ENCODE results near the gene TMCC1. TPM values are rescaled to one million over a fixed set of nuclear protein-coding genes. Genes with fewer than 3 reads are reported as not detected.
A peak's percentile ranks its signal among the peaks of the same experiment; 100 is the strongest.
"Not testable (repeated sequence)": the region's sequence is repeated elsewhere in the genome, so short reads cannot be mapped to it uniquely, and the experiment has no call there.

Gene TMCC1
- total RNA-seq, 1 experiment from 2014 or later, result 20.8 TPM

DNA sequence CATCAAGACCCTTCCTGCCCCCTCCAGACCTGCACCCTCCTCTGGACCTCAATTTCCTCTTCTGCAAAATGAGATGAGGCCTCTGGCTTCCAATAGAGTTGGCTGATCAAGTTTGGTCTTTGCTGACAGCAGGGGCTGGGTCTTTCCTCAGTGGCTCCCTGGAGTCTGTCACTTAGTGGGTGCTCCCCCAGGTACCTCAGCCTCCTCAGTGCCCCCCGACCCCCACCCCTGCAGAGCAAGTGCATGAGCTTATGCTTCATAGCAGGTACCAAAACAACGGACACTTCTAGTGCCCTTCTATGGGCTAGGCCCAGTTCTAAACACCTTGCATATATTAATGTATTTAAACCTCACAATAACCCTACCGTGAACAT lies 280.2 kb downstream of the TMCC1 start:
- Histone ChIP-seq H3K27me3 (no peaks in the 10 kb centered on the region), H3K36me3 (no peaks in the 10 kb centered on the region), H3K9me3 (no peaks in the 10 kb centered on the region), H3K4me3 (no peak overlapping the region)
- no peak for DNase-seq

DNA sequence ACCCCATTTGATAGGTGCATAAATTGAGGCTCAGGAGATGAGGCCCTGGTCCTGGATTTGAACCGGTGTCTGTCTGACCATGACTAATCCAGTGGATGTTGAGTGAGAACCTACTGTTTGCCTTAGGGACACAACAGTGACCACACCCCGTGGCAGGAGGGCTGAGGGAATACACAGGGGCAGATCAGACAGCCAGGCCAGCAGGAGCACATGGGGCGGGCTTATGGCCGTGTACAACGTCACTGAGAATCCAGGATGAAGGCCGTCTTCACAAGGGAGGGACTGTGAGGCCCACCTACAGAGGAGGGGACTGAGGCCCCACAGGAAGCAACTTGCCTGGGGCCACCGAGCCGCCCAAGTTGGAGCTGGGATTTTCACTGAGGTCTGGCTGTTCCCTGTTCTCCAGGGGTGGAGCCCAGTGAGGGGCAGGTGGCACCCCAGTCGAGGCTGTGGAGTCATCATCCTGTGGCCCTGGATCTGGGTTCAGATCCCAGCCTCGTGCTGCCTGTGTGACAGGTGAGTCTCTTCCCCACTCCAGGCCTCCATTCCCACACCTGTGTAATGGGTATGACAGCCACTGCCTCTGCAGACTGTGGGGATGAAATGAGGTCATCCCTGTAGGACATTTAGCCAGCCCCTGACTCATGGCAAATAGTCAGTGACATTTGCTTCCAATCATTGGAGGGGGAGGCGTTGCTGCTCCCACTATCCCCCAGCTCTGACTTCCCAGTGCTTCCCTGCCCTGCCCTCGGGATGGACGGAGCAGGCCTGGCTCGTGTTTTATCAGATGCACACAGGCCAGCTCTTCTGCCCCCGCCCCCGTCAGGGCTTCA lies 280.8 kb downstream of the TMCC1 start:
- H3K4me3 ChIP-seq, result no peak overlapping the region
- no peak for DNase-seq

DNA sequence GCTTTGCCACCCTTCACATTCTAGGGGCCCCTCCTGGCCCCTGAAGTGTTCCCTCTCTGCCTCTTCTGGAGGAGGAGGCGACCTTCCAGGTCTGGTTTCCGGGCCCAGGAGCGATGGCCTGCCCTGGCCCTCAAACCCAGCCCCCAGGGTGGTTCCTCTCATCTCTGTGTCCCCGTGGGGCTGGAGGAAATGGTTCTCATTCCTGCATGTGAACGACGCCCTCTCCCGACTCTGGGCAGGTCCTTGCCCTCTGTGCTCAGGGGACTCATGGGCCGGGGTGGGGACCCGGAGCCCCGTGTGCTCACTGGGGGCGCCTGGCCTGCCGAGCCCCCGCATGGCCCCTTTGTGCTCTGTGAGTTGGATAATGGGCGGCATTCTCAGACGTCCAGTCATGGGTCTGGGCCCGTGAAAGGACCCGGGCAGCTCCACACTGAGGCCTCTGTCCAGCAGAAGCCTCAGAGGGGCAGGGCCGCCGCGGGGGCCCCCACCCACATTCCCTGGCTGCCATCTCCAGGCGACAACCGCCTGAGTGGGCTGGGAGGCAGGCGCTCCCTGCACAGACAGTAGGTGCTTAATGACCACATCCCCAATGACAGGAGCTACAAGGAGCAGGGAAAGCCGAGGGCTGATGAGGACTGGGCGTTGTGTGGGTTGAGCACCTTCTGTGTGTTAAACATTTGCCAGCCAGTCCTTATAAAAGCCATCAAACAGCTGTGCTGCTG lies 281.5 kb downstream of the TMCC1 start:
- DNase-seq, result no peak
- H3K4me3 ChIP-seq, result no peak overlapping the region
- no peaks in the 10 kb centered on the region for H3K27me3 ChIP-seq
- H3K9me3 ChIP-seq, result no peaks in the 10 kb centered on the region
- no peaks in the 10 kb centered on the region for H3K36me3 ChIP-seq

More for the DNA sequence above, 280.8 kb downstream of the TMCC1 start:
- H3K9me3 ChIP-seq, result no peaks in the 10 kb centered on the region
- no peaks in the 10 kb centered on the region for H3K27me3 ChIP-seq
- H3K36me3 ChIP-seq, result no peaks in the 10 kb centered on the region

DNA sequence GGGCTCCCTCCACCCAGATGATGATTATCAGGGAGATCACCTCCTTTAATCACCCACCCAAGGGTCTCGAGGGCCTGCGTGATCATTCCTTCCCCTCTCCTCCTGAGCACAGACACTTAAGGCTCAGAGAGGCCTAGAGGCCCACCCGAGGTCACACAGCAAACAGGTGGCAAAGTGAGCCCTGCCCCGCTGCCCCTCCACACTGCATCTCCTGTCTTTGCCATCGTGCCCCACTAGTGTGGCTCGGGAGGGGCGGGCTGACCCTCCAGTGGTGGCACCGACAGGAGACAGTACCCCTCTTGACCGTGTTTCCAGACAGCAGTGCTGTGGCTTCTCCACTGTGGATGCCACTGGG lies 282.1 kb downstream of the TMCC1 start:
- Histone ChIP-seq H3K9me3 (no peaks in the 10 kb centered on the region), H3K36me3 (no peaks in the 10 kb centered on the region), H3K4me3 (no peak overlapping the region), H3K27me3 (no peaks in the 10 kb centered on the region)
- DNase-seq, result no peak

DNA sequence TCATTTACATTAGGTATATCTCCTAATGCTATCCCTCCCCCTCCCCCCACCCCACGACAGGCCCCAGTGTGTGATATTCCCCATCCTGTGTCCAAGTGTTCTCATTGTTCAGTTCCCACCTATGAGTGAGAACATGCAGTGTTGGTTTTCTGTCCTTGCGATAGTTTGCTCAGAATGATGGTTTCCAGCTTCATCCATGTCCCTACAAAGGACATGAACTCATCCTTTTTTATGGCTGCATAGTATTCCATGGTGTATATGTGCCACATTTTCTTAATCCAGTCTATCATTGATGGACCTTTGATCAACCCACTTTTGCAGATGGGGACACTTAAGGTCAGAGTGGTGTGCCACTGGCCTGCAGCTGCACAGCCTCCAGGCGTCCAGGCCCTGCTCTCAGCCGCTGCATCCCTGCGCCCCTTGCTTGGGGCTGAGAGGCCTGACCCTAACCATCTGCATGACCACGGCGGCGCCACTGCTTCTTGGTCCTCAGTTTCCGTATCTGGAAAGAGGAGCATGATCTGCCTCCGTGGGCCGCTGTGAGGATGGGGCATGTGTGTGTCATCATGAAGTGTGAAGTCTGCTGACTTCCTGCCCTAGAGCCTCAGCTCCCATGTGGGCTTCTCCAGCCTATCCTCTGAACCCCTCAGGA lies 282.6 kb downstream of the TMCC1 start:
- H3K36me3 ChIP-seq, H3K27me3 ChIP-seq, H3K9me3 ChIP-seq, DNase-seq, H3K4me3 ChIP-seq: not testable (repeated sequence)

- H3K27me3 ChIP-seq, result no peaks in the 10 kb centered on the region
- H3K9me3 ChIP-seq, result no peaks in the 10 kb centered on the region
- H3K4me3 ChIP-seq, result no peak overlapping the region
- DNase-seq, result no peak
- H3K36me3 ChIP-seq, result no peaks in the 10 kb centered on the region
Observed at GRCh38 chr3:129610276-129610675, 283.2 kb downstream of the TMCC1 start.

DNA sequence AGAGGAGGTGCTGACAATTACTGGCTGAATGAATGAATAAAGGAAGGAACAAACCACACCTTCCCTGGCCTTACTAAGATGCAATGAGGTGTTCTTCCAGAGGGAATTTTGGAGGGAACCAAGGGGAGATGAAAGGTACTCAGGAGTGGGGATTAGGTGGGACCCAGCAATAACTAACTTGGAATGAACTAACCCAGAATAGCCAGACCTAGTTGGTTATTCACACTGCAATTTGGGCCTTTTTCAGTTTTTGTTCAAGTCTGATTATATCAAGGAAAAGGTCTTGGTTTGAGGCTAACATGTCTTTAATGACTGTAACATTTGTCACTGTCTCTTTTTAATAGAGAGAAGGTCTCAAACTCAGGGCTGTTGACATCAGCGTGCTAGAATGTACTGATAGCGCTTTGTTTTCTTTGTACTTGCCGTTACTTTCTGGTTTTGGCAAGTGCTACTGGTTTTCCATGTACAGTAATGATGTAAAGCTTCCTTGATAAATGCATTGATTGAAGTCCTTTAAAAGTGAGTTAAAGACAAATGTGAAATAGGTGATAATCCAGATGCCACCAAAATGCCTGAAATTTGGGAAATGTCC lies 283.8 kb downstream of the TMCC1 start:
- DNase-seq, result no peak

DNA sequence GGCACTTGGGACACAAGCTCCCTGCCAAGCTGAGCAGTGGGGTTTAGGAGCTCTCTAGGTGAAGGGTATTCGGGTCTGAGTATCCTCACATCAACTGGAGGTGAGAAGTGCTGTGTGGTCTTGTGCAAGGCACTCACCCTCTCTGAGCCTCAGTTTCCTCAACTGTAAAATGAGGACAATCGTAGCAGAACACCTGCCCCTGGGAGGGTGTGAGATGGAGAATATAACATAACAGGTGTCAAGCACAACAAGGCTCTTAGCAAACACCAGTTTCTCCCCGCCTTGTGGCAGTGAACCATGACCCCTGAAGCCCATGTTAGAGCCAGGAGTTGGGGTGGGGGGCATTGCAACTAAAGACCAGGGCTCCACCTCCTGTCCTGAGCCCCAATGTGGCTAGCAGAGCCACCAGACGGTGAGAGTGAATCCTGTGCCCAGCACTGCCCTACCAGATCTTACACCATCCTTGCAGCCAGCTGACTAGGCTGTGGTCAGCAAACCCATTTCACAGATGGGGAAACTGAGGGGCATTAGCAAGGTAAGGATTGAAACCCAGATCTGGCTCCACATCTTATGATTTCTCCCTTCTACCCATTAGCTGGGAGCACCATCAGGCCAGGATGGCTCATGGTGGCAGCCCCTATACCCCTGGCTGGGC lies 284.4 kb downstream of the TMCC1 start:
- H3K27me3 ChIP-seq, result no peaks in the 10 kb centered on the region
- H3K9me3 ChIP-seq, result no peaks in the 10 kb centered on the region
- H3K36me3 ChIP-seq, result no peaks in the 10 kb centered on the region
- no peak overlapping the region for H3K4me3 ChIP-seq
- DNase-seq, result no peak

More for the DNA sequence above, 283.8 kb downstream of the TMCC1 start:
- no peaks in the 10 kb centered on the region for H3K36me3 ChIP-seq
- H3K4me3 ChIP-seq, result no peak overlapping the region
- no peaks in the 10 kb centered on the region for H3K9me3 ChIP-seq
- H3K27me3 ChIP-seq, result no peaks in the 10 kb centered on the region

- peak; percentile 44 for DNase-seq
- Histone ChIP-seq H3K9me3 (no peaks in the 10 kb centered on the region), H3K27me3 (no peaks in the 10 kb centered on the region), H3K36me3 (no peaks in the 10 kb centered on the region), H3K4me3 (no peak overlapping the region)
Observed at GRCh38 chr3:129608087-129608935, 285.2 kb downstream of the TMCC1 start.

GRCh38 chr3:129607391-129608068 lies 286.0 kb downstream of the TMCC1 start:
- no peaks in the 10 kb centered on the region for H3K9me3 ChIP-seq
- H3K27me3 ChIP-seq, result no peaks in the 10 kb centered on the region
- DNase-seq, result no peak
- no peaks in the 10 kb centered on the region for H3K36me3 ChIP-seq
- peak overlapping the region; percentile 44 for H3K4me3 ChIP-seq

DNA sequence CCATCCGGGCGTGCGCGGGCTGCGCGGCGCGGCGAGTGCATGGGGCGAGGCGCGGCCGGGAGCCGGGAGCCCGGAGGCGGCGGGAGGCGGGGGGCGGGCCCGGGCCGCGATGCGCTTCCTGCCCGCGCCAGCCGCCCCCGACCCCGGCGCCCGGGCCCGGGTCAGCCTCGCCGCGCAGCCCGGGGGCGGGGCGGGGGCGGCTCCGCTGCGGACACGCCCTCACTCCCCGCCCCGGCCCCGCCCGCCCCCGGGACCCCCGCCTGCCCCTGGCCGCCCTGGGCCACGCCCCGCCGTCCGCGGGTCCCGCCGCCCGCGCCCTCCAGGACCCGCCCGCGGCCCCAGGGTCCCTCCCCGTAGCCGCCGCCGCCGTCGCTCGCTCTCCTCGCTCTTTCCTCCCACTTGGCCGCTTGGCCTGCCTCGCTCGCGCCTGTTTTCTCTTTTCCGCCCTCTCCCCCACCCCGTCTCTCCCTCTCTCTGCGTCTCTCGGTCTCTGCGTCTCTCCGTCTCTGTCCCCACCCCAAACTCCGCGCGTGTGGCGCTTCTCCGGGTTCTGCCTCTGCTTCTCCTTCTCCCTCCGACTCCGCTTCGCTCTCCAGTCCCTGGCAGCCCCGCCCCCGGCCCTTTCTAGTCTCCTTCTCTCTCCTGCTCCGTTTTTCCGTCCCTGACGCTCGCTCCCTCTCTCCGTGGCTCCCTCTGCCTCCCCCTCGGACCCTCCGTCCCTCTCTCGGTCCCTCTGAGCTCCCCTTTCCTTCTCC lies 286.7 kb downstream of the TMCC1 start, which contains the start of gene PLXND1:
Gene PLXND1 (minus strand): TSS at position 41 of the 755 bp plus-strand sequence. CDS start 37 bp downstream, at position 4.
- Histone ChIP-seq H3K4me3 (peak within 1 kb of the TSS; percentile 61), H3K27me3 (no peaks in the 10 kb centered on the region), H3K9me3 (no peaks in the 10 kb centered on the region), H3K36me3 (no peaks in the 10 kb centered on the region)
- peak; percentile 80 for DNase-seq

DNA sequence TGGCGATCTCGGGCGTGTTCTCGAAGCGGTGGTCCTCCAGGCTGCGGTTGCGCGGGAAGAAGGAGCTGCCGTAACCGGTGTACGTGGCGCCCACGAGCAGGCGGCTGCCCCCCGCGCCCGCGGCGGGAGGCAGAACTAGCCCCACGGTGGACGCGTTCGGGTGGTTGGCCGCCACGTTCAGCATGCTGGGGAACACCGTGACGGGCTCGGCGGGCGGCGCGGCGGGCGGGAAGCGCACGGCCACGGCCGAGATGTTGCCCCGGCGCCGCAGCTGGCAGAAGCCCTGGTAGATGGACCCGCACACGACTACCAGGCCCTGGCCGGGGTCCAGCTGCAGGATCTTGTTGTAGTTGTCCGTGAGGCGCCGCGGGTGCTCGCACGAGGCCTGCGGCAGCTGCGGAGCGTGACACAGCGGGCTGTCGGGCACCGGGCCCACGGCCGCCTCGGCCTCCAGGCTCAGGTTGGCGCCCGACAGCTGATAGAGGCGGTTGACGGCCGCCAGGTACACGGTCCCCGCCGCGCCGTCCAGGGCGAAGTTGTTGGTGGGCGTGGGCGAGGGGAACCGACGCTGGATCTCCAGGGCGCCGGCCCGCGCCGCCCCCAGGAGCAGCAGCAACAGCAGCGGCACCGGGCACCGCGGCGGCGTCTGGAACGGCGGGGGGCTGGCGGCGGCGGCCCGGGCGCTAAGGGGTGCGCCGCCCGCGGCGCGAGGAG lies 287.4 kb downstream of the TMCC1 start:
- peak; percentile 73 for DNase-seq

DNA sequence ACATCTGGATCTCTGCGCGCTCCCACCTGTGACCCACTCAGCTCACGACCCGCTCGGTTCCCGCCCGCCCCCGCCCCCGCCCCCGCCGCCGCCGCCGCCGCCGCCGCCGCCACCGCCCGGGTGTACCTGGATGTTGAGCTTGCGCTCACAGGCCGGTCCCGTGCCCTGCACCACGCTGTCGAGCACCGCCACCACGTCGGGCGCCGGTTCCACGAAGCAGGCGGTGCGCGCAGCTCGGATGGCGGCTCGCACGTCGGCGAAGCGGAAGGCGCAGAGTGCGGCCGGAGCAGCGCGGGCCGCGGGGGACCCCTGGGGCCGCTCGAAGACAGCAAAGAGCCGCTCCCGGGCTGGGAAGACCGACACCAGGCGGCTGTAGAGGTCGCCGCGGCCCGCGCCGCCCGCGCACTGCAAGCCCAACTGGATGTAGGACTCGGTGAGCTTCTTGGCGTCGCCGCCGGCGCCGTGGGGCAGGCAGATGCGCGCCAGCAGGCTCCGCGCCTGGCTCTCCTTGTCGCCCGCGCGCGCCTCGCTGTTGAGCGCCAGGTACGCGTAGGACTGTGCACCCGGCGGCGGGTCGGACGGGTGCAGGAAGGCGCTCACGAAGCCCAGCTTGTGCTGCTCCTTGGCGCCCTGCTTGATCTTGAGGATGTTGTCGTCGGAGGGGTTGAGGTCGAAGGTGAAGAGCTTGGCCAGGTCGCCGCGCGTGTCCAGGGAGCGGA lies 288.1 kb downstream of the TMCC1 start:
- H3K9me3 ChIP-seq, result no peaks in the 10 kb centered on the region
- peak overlapping the region; percentile 61 for H3K4me3 ChIP-seq
- DNase-seq, result peak; percentile 62
- H3K27me3 ChIP-seq, result no peaks in the 10 kb centered on the region
- no peaks in the 10 kb centered on the region for H3K36me3 ChIP-seq

More for the DNA sequence above, 287.4 kb downstream of the TMCC1 start:
- H3K27me3 ChIP-seq, result no peaks in the 10 kb centered on the region
- H3K4me3 ChIP-seq, result peak overlapping the region; percentile 61
- no peaks in the 10 kb centered on the region for H3K36me3 ChIP-seq
- no peaks in the 10 kb centered on the region for H3K9me3 ChIP-seq

- DNase-seq, result no peak
- Histone ChIP-seq H3K4me3 (peak overlapping the region; percentile 61), H3K36me3 (no peaks in the 10 kb centered on the region), H3K27me3 (no peaks in the 10 kb centered on the region), H3K9me3 (no peaks in the 10 kb centered on the region)
Observed at GRCh38 chr3:129604767-129605166, 288.7 kb downstream of the TMCC1 start.
